HT1080 (cell line): ENCODE results near the gene LCE3C. TPM values are rescaled to one million over a fixed set of nuclear protein-coding genes. Genes with fewer than 3 reads are reported as not detected.
"Not testable (repeated sequence)": the region's sequence is repeated elsewhere in the genome, so short reads cannot be mapped to it uniquely, and the experiment has no call there.

ENCODE experiments used
- DNase-seq: peaks from one replicate; pipeline ENCODE4 v3.0.0-alpha.2; 2015; ENCODE audit warnings: low read depth
- polyA plus RNA-seq, 2 experiments: library from polyadenylated mRNA; depleted of rRNA; stranded (reverse); fragments of >200 nt; gene quantifications; 2 replicates each; pipeline ENCODE4 v1.2.3, GENCODE V29; 2015
- total RNA-seq: library from RNA; depleted of rRNA; stranded (reverse); fragments of >200 nt; shearing (Covaris generic); gene quantifications from 2 replicates; pipeline ENCODE4 v1.2.3, GENCODE V29; 2014; rRNA removed

The LCE3C gene, protein sequence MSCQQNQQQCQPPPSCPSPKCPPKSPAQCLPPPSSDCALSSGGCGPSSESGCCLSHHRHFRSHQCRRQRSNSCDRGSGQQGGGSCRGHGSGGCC
- total RNA-seq: not detected in 2 replicates
- polyA plus RNA-seq (2015; cell fraction: cytosol; rRNA removed): not detected in 2 replicates
- polyA plus RNA-seq (2015; cell fraction: nucleus; rRNA removed): not detected in 2 replicates

DNA sequence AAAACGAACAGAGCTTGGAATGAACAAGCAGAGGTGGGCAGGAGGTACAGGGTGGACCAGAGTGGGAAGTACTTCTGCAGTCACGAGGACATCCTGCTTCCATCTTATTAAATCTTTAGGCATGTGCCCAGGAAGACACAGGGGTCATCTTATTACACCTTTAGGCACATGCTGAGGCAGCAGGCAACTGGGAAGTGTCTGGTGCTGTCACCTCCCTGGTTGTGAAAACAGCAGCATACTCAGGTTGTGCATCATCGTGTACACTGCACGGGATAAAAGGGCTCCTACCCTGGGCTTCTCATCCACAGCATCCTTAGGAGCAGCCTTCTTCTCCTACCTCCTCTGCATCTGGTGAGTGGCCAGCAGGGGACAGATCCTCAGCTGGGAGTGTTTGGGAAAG, at the start of gene LCE3C:
Gene LCE3C (plus strand): TSS at position 301 of the 400 bp plus-strand sequence. CDS start 498 bp downstream, outside the sequence.
- DNase-seq: no peak

DNA sequence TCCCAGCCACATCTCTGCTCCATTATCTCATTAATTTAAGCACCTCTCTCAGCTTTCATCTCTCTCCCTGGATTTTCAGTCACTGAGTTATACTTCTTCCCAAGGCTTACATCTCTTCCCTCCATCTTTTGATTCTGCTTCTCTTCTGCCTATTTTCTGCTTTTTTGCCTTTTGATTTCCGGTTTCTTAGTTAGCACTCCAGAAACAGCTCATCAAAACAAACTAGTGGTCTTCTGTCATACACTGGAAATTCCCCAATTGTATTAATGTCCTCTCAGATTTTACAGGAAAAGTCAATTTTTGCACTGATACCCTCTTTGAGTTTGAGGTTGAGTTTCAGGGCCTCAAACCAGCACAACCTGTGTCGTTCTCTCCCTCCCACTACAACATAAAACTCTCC, 34.9 kb upstream of the LCE3C start:
- no peak for DNase-seq

DNA sequence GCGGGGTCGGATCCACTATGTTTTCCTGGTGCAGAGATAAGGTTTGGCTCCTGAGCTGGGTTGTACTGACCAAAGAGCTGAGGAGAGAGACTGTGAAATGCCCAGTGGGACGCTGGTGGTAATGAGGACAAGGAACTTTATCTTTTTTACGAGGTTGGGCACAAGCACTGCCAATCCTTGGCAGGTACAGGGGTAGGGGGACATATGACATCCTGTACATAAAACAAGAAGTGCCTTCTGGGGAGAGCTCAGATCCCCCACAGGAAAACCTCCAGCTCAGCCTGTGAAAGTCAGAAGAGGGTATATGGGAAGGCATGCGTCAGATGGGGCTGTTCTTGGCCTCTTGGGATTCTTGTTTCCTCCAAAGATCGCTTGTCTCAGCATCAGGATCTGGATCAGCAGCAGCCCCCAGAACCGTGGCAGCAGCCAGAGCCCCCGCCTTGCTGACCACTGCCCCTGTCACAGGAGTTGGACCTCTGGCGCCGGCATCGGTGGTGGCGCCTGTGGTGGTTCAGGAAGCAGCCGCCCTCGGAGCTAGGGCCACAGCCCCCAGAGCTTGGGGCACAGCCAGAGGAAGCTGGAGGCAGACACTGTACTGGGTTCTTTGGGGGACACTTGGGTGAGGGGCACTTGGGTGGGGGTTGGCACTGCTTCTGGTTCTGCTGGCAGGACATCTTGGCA, 34.4 kb upstream of the LCE3C start:
- no peak for DNase-seq

DNA sequence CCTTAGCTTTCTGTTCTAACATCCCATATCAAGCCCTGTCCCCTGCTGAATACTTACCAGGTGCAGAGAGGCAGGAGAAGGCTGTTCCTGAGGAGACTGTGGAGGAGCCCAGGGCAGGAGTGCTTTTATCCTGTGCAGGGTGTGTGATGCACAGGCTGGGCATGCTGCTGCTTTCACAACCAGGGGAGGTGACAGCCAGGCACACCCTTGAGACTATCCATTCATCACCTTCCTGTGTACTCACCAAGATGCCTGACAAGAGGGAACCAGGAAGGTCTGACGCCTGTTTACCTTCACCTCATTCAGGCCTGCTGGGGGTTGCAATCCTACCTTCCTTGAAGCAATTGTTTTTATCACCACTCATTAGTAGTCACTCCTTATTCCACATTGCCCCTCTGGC, 33.4 kb upstream of the LCE3C start, which contains the start of gene LCE3E:
Gene LCE3E (minus strand): TSS at position 100 of the 400 bp plus-strand sequence. CDS start 572 bp downstream, outside the sequence.
- DNase-seq: peak; percentile 27

DNA sequence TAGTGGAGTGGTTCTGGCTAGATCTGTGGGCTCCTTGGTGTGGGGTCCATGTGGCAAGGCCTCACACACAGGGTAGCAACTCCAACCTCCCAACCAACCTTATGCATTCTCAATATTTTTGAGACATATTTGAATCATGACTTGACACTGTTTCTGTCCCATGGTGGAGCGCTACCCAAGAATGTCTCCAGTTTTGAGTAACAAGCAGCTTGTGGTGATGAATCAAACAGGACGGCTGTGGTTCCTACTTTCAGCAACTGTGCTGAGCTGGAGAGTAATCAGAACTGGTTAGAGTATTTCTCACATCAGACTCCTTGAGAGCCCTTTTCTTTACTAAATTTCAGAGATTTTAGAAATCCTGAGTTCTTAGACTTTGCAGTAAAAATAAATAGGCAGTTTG, 22.9 kb upstream of the LCE3C start:
- peak; percentile 13 for DNase-seq

DNA sequence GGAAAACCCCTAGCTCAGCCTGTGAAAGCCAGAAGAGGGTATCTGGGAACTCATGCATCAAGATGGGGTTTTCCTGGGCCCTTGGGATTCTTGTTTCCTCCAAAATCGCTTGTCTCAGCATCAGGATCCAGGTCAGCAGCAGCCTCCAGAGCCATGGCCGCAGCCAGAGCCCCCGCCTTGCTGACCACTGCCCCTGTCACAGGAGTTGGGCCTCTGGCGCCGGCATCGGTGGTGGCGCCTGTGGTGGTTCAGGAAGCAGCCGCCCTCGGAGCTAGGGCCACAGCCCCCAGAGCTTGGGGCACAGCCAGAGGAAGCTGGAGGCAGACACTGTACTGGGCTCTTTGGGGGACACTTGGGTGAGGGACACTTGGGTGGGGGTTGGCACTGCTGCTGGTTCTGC, 20.5 kb upstream of the LCE3C start:
- not testable (repeated sequence) for DNase-seq

DNA sequence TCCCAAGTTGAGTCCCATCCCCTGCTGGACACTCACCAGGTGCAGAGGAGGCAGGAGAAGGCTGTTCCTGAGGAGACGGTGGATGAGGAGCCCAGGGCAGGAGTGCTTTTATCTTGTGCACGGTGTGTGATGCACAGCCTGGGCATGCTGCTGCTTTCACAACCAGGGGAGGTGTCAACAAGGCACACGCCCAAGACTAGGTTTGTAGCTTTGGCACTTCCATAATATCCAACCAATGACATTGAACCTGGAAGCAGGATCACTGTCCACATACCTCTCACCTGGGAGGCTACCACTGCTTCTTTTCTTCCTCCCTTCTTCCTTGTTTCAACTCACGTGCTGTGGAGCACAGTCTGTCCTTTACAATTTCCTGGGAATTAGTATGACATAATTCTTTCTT, 19.6 kb upstream of the LCE3C start, which contains the start of gene LCE3D:
Gene LCE3D (minus strand): TSS at position 84 of the 400 bp plus-strand sequence. CDS start 580 bp downstream, outside the sequence.
- DNase-seq: no peak

DNA sequence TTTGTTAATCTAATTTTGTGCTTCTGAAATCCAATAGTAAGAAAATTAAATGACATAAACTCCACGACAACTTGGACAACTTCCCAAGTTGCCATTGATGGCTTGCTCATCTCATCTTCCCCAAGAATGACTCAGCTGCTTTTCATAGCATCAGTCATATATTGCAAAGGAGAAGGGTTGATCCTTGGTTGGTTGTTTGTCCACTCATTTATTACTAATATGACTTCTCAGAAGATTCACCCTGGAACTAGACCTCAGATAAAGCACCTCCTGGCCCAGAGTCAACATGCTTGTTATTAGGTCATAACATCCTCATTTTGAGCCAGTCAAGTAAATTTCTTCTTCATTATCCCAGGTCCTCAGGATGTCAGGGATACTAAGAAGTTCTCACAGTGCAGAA, 17.4 kb upstream of the LCE3C start:
- peak; percentile 75 for DNase-seq

DNA sequence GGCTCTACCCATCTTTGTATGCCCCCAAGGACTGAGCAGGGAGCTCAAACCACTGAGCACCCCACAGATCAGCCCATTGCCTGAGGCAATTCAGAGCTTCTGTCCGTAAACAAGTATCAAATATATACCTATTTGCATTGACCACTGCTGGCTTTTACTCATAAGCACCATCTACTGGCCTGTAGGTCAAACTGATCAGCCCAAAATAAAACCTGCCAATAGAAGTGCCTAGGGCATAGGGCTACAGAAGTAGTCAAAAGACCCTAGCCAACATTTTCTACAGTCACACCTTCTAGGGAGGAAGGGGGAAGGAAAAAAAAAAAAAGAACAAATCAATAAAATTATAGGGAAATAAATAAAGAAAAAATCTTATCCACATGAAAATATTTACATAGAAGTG, 14.4 kb upstream of the LCE3C start:
- DNase-seq: no peak

DNA sequence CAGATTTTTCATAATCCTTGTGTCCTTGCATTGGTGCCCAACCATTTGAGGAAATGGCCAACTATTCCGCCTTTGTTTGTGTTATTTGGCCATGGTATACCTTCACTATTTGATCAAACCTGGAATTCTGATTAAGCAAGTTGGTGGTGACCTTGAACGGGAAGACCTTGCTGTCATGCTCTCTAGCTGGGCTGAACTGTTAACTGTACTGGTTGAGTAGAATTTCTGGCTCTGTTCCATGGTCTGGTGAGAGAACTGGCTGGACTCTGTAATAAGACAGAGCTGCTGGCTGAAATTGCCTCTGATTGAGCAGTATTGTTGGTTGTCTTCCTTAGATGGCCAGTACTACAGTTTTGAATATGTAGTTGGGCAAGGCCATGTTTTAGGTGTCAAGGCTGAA, 3.0 kb upstream of the LCE3C start:
- DNase-seq: no peak

DNA sequence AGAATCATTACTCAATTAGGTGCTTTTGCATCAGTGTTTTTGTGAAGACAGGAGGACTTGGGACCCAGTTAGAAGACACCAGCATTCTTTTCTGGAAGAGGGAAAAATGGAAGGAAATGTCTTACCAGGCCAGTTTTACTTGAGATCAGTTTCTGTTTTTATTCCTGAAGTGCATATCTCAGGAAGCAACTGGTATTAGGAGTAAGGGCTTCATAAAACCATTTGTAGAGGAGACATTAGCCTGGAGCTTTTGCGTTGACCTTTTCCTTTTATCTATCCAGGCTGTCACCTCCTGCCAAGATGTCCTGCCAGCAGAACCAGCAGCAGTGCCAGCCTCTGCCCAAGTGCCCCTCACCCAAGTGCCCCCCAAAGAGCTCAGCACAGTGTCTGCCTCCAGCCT, 13.5 kb downstream of the LCE3C start, which contains the start of gene LCE3B:
Gene LCE3B (plus strand): TSS at position 301 of the 400 bp plus-strand sequence. CDS start 0 bp downstream, at position 301.
- no peak for DNase-seq

DNA sequence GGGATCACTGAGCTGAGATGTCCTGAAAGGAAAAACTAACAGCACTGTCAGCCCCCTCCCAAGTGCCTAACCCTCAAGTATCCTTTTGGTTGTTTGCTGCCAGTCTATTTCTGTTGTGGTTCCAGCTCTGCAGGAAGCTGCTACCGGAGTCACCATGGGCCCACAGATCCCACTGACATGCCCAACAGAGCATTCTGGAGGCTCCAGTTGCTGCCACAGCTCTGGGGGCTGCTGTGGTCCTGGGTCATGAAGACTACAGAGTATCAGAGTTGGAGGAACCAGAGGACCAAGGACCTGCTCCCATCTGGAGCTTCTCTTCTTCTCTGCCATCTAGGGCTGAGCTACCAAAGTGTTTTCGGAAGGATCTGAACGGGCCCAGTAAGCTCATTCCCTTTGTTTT, 22.0 kb downstream of the LCE3C start:
- DNase-seq: no peak

DNA sequence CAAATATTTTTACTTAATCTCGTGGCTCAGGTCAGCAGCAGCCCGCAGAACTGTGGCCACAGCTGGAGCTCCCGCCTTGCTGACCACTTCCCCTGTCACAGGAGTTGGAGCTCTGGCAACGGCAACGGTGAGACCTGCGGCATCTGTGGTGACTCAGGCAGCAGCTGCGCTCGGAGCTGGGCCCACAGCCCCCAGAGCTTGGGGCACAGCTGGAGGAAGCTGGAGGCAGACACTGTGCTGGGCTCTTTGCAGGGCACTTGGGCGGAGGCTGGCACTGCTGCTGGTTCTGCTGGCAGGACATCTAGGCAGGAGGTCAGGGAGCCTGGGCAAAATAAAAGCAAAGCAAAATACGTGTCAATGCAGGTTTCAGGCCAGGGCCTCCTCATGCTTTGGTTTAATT, 22.8 kb downstream of the LCE3C start, which contains the start of gene LCE3A:
Gene LCE3A (minus strand): TSS at position 301 of the 400 bp plus-strand sequence. CDS start 0 bp downstream, at position 301.
- DNase-seq: peak; percentile 85

DNA sequence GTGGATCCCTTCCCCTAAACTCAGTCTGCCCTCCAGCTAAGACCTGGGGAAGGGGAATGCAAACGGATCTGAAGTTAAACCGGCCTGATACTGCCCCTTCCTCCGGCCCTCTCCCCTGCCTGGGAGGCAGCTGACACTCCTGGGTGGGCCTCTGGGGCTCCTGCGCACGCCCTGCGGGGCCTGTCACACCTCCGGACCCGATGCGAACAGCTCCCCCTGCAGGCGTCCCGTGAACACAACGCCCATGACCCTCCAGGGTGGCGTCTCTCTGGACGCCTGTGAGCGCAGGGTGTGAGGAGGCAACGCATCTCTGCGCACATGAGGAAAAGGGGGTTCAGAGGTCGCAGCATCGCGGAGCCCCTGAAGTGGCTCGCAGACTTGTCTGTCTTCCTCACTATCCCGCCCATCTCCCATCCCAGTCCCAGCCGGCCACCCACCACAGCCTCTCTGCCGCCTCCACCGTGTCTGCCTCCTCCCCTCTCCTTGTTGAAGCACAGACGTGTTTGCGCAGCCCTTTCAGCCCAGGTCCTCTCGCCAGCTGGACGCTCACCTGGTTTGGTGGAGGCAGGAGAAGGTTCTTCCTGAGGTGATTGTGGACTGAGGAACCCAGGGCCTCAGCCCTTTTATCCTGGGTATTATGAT, 23.3 kb downstream of the LCE3C start:
- DNase-seq: no peak

DNA sequence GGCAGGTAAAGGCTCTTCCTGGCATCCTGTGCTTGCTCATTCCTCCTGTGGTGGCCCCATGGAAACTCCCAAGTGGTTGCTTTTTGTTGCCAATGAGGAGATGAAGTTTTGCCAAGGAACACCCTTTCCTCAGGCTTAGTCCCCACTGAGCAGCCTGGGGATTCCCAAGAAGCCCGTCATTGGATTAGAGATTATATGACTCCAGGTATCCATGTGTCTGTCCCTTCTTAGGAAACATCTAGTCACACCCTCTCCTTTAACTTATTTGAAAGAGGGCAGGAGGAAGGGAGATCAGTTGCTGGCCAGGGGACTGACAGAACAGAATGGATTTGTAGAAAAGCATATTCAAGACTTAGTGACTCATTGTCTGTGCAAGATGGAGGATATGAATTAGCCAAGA, 26.7 kb downstream of the LCE3C start:
- DNase-seq: no peak

DNA sequence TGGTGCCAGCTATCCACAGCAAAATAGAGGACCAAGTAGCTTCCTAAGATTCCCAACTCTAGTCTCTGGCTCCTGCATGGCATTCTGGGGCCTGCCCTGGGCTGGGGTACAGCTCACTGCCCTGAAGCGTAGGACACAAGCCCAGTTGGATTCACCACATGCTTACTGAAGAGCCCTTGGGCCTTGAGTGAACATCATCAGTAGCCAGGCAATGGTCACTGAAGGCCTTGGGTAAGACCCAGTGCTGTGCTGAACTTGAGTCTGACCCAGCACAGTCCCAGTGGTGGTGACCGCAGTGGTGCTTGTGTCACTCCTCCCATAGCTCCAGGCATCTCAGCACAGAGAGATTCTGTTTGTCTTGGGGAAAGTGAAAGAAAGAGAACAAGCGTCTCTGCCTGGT, 30.6 kb downstream of the LCE3C start:
- DNase-seq: no peak

DNA sequence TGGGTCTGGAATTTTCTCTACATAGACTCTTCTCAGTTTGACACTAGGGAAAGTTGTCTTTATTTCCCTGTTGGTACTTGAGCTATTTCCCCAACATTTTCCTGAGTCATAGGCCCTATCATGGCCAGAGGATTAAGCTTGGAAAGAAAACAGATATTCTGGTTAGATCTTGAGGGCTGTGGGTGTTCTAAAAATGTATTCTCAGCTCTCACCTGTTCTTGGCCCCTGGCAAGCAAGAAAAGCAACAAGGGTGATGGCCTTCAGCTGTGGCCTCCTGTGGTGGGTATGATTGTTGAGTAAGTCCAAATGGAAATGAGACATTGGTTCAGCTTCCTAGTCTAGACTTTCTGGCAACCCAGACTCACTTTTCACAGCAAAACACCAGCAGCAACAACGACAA, 40.3 kb downstream of the LCE3C start:
- no peak for DNase-seq

DNA sequence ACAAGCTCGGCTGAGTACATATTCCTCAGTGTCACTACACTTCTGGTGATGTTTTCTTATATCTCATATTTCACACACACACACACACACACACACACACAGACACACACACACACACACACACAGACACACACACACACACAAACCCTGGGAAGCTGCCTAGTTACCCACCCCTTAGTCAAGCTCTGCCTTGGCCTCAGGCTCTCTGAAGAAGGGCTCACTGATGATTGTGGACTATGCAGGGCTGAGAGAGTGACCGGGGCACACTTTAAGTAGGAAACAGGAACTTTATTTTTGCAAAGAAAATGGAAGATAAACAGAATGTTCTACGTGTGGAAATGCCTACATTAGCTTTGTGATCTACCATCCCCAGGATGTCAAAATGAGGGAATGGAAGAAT, 43.9 kb downstream of the LCE3C start:
- no peak for DNase-seq

DNA sequence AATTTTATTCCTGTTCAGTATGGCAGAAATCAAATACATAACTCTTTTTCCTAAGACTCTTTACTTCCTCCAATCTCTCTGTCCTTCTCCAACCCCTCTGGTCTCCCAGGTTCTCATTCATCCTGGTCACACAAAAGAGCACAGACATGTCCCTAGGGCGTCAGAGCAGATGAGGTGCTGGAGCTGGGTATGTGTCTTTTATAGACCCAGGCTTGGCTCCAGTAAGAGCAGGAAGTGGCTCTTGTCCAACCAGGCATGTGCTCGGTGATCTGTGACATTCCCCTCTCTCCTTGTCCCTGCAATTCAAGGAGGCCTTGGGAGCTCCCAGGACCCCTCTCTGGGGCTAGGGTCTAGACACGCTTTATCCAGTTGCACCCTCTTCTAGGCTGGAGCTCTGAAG, 45.1 kb downstream of the LCE3C start:
- no peak for DNase-seq

DNA sequence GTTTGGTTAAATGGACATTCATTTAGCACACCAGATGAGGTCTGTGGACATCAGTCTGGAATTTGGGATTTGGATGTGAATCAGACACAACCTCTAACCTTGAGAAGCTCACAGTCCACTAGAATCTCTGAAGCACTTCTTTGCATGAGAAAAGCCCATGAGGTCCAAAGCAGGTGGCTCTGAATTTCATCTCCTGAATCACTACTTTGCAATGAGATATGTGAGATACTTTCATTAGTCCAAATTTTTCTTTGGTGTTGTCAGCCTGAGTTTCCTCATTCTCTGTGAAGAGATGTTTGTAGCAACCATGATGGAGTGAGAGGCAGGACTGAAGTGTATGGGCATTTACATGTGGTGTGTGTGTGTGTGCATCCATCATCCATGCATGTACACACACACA, 46.6 kb downstream of the LCE3C start:
- no peak for DNase-seq
